Right ventricle myocardium inferior (tissue), 1 donor: ENCODE measurements around the gene CCR2. TPM values are rescaled to one million over a fixed set of nuclear protein-coding genes. Genes with fewer than 3 reads are reported as not detected.

ENCODE experiments used
- total RNA-seq: library from RNA; stranded (reverse); fragmentation: NEBNext Ultra II Directional; extraction: Animal tissue kit (Norgen Biotek cat#: 25700); gene quantifications from one replicate; pipeline ENCODE4 v1.2.1, GENCODE V29; 2021
- donor health status: DM: no; HTN: yes; CAD: no; lungs with severe emphysema.

The CCR2 gene
- total RNA-seq, 1 donor from 2014 or later = 0.89 TPM

Other genes with a start within 250 kb of the CCR2 start
- 3.8 TPM for gene CCR1, start 145.8 kb upstream of the CCR2 start, total RNA-seq
- not detected for gene CCR3, start 111.7 kb upstream of the CCR2 start, total RNA-seq
- gene CCR5, start 16.8 kb downstream of the CCR2 start, total RNA-seq = 0.49 TPM
- 1.2 TPM for gene CCRL2, start 53.1 kb downstream of the CCR2 start, total RNA-seq
- 4.8 TPM for gene LTF, start 110.8 kb downstream of the CCR2 start, total RNA-seq
- not detected for gene RTP3, start 143.9 kb downstream of the CCR2 start, total RNA-seq
- 110 TPM for gene LRRC2, start 212.2 kb downstream of the CCR2 start, total RNA-seq